Stomach (tissue), 4 donors: ENCODE data around the gene VPS13D.

Experiments
- EP300 ChIP-seq: sonication (generic); formaldehyde crosslinking; IDR thresholded peaks from one replicate; pipeline ENCODE4 v1.6.1; 2017; ENCODE audit warnings: antibody characterized with exemption
- POLR2AphosphoS5 ChIP-seq, 3 donors: sonication (generic); formaldehyde crosslinking; IDR thresholded peaks; one replicate each; pipeline ENCODE4 v1.6.1; 2016; ENCODE audit warnings: antibody characterized with exemption in 3 of 3
- TF ChIP-seq, protein P1 (sequence below), 7 experiments: fragments of 450-650 bp in 4 of 7; fragments of 200-600 bp in 3 of 7; sonication (generic) in 3 of 7; IDR thresholded peaks; one replicate each; pipeline ENCODE4 v1.5.1; 2016 to 2019; ENCODE audit warnings: antibody characterized with exemption in 7 of 7, control low read depth in 2 of 7, mild to moderate bottlenecking in 1 of 7

DNA sequence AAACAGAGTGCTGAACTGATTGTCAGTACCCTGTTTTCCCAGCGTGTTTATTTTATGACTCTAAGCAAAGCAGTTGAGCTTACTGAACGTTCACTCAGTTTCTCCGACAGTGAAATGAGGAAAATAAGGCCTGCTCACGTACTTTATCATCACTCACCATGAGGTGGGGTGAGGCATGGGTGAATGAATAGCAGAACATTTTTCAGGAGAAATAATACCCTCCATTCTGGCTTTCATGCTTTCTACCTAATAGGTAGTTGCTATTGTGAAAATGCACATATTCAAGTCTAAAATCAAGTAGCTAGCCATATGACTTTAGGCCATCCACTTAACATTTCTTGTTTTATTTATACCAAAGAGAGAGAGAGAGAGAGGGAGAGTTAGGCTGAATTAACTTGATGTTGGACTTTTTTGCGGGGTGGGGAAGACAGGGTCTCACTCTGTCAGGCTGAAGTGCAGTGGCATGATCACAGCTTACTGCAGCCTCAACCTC, 178.2 kb downstream of the VPS13D start:
- no peak for TF ChIP-seq EP300
- TF ChIP-seq POLR2AphosphoS5 (IDR thresholded peaks at IDR 0.05): no peak
- TF ChIP-seq, protein P1, sequence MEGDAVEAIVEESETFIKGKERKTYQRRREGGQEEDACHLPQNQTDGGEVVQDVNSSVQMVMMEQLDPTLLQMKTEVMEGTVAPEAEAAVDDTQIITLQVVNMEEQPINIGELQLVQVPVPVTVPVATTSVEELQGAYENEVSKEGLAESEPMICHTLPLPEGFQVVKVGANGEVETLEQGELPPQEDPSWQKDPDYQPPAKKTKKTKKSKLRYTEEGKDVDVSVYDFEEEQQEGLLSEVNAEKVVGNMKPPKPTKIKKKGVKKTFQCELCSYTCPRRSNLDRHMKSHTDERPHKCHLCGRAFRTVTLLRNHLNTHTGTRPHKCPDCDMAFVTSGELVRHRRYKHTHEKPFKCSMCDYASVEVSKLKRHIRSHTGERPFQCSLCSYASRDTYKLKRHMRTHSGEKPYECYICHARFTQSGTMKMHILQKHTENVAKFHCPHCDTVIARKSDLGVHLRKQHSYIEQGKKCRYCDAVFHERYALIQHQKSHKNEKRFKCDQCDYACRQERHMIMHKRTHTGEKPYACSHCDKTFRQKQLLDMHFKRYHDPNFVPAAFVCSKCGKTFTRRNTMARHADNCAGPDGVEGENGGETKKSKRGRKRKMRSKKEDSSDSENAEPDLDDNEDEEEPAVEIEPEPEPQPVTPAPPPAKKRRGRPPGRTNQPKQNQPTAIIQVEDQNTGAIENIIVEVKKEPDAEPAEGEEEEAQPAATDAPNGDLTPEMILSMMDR (IDR thresholded peaks at IDR 0.05): no peak
